SW 1271 (cell line): Measurements from ENCODE around the gene MYOCOS.
"Not testable (repeated sequence)": the region's sequence is repeated elsewhere in the genome, so short reads cannot be mapped to it uniquely, and the experiment has no call there.

Source experiments
- DNase-seq, 2 experiments: peaks; one replicate each; lab custom pipeline; 2025; lab: John Stamatoyannopoulos, UW

MYOCOS gene, protein sequence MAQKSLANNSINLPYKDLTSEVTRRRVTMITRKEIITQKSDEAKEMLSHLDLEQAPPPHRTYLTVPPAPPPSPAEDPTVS

DNA sequence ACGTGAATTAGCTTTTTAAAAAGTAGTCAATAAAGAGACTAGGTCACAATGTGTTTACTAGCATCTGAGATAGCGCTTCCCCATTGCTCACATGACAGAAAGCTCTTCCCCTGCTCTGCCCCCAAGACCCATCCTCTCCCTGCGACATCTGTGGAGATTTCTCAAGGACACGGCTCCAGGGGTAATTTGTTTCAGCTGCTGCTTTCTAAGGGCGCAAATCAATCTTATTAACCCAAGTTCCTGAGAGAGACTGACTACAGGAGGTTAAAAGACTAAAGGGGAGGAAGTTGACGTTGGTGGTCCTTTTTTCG is at the start of gene MYOCOS:
Gene MYOCOS (plus strand): TSS at position 92 of the 311 bp plus-strand sequence. CDS start 1,641 bp downstream, outside the sequence.
- DNase-seq, result no peak

DNA sequence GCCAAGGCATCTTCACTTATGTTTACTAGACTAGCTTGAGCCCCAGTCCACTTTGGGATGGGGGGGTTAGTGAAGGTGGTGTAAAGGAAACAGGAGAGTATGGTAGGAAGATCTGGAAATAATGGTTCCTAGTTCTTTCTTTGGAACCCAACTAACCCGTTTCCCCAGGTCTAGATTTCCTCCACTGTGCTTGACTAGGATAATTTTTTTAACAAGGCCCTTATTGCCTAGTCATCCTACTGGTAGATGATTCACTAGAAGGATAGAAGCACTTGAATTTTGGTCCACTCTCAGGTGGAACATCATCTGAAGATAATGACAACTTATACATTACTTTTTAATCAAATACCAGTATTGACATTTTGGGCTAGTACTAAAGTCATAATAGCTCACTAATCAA is 45.9 kb upstream of the MYOCOS start:
- no peak for DNase-seq

DNA sequence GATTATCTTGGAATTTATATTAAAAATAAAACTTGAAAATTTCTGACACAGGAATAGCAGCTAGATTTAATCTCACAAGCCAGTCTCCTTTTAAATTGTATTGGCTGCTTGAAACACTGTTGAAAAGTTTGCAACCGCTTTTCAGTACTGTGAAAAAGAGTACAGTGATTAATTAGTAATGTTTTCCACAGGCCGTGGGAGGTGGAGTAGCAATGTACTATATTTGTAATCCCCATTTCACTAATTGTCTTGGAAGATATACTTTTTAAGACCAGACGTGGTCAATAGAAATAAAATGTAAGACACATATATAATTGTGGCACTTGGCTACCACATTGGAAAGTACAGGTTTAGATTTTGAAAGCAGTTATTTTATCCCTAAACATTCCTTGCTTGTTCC is 40.8 kb upstream of the MYOCOS start:
- no peak for DNase-seq

DNA sequence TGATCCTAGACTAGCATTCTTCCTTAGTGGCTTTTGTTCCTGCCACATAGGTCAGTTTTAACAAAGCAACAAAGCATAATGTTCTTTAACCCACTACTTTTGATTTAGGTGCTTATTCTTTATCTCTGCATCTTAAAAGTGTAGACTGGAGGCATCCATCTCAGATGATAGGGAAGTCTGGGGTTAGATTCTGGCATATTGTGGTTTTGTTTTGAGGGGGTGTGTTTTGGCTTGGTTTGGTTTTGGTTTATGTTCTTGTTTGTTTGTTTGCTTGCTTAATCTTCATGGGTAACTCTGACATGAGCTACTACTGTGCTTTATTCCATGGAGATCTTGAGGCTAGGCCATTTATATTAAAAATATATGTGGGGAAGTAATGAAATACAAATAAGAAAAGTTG is 40.3 kb upstream of the MYOCOS start:
- DNase-seq, result no peak

DNA sequence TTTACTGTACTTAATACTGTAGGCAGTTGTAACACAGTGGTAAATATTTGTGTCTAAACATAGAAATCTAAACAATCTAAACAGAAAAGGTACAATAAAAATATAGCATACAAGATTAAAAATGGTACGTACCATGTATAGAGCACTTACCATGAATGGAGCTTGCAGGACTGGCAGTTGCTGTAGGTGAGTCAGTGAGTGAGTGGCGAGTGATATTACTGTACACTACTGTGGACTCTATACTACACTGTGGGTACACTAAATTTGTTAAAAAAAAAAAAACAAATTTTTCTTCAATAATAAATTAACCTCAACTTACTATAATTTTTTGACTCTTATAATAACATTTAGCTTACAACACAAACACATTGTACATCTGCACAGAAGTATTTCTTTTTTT is 39.5 kb upstream of the MYOCOS start:
- DNase-seq, result no peak

DNA sequence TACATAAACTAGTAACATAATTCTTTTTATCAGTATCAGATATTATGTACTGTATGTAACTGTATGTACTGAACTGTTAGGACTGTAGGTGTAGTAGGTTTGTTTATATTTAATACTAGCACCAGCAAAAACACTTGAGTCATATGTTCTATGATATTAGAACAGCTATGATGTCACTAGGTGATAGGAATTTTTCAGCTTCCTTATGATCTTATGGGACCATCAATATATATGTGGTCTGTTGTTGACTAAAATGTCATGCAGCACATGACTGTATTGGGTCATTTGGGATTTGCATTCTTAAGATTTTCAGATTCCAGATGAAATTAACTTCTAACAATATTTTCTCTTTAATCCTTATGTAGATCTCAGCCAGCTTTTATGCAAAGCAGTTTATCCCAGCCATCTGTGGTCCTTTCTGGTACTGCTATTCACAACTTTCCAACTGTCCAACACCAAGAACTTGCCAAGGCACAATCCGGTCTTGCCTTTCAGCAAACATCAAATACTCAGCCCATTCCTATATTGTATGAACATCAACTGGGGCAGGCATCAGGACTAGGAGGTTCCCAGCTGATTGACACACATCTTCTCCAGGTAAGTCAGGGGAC is 38.3 kb upstream of the MYOCOS start:
- no peak for DNase-seq

DNA sequence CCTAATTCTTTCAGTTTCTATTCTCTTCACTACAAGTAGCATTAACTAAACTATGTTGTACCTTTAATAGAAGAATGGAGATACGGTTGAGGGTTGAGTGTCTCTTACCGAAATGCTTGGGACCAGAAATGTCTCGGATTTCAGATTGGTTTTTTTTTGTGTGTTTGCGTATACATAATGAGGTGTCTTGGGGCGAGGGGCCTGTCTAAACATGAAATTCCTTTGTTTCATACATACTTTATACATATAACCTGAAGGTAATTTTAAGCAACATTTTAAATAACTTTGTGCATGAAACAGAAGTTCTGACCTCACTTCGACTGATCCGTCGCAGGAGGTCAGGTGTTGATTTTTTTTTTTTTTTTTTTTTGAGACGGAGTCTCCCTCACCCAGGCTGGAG is 36.3 kb upstream of the MYOCOS start:
- no peak for DNase-seq

DNA sequence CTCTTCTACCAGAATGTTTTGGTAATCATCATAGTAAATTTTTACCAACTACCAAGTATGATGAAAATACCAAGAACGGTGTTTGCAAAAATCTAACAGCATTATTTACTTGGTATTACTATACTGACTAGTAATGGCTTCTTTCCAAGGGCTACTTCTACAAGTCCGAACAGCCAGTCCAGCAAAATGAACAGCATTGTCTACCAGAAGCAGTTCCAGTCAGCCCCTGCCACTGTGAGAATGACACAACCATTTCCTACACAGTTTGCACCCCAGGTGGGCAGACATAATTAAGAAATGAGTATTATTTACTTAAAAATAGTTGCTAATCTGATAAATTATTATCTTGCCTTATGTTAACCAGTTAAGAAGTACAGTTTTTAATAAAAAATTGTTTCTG is 33.8 kb upstream of the MYOCOS start:
- no peak for DNase-seq

DNA sequence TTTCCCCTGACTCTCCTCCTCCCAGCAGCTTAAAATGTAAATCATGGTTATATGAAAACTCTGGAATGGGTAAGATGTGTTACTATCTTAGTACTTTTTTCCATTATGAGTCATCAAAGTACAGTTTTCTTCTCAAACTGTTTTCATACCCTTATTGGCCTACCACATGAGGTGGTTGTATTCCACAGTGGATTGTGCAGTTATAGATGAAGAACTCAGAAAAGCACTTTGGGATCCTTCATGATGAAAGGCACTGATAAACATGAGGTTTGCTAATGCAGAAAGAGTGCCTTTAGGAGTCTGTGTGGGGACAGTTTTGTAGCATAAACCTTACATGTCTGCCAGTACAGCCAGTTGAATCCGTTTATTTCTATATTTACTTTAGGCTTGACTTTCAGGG is 32.0 kb upstream of the MYOCOS start:
- DNase-seq, result no peak

DNA sequence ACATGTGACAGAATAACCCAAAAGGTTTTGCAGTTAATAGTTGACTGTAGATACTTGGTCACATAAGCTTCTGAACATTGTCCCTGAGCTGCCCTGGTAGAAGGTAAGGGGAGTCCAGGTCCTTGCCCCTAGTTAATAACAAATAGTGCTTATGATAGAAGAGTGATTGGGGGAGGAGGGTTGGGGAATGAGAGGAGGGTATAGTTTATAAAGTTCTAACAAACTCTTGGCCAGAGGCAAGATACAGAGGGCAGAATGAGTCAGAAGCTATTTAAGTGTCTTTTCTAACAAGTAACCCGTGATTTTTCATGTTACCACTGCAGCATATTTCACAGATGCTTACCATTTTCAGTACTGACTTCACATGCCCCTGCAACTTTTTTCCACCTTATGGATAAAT is 26.7 kb upstream of the MYOCOS start:
- DNase-seq, result no peak

DNA sequence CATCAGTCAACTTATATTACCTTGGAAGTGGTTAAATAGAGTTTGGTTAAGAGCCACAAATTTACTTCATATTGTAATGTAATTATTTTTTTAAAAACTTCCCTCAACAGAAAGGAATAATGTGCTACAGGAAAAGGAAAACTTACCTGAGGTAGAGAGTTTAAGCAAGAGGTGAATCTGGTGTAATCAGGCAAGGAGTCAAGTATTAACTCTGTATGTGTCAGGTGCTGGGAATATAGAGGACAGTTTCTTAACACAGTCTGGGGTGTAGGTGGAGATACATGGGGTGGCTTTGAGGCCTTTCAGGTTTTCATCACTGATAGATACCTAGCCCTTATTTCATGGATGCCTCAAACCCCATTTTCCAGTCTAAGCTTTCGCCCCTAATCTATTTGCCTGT is 25.9 kb upstream of the MYOCOS start:
- DNase-seq, result no peak

DNA sequence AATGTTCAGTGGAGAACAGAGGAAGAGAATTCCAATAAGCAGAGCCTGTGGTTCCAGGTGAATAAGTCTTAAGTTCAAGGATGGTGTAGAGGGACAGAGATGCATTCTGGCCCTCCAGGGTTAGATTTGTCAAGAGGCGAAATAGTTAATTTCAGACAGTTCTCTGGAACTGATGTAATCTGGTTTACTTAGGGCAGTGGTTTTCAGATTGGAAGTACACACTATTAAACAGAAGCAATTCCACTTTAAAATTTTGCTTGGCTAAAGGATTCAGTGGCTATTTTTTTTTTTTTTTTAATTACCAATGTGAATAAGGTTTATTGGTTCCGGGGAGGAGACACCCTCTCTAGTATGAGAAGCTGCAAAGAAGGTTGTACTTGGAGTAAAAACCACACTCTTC is 25.3 kb upstream of the MYOCOS start:
- DNase-seq, result no peak

DNA sequence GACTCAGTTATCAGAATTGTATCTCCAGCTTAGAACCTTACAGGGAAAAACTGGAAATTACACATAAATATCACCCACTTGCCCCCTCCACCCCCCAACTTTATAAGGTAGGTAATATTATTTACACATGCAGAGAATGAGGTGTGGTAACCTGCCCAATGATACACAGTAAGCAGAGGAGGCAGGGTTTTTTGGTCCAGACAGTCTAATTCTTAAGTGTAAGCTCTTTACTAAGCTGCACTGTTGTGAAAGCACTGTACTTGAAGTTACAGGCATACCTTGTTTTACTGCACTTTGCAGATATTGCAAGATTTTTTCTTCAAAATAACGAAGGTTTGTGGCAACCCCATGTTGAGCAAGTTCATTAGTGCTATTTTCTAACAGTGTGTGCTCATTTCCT is 24.8 kb upstream of the MYOCOS start:
- DNase-seq, result no peak

DNA sequence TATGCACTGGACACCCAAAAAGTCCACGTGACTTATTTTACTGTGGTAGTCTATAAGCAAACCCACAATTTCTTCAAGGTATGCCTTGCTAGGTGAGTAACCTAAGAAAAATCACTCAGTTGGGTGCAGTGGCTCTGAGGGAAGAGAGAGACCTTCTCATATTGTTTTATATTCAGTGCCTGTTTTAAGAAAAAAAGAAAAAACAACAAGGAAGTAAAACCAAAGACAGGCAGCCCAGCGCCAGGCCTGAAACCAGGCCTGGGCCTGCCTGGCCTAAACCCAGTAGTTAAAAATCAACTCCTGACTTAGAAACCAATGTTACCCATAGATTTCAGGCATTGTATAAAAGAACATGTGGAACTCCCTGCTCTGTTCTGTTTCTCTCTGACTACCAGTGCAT is 21.7 kb upstream of the MYOCOS start:
- not testable (repeated sequence) for DNase-seq

DNA sequence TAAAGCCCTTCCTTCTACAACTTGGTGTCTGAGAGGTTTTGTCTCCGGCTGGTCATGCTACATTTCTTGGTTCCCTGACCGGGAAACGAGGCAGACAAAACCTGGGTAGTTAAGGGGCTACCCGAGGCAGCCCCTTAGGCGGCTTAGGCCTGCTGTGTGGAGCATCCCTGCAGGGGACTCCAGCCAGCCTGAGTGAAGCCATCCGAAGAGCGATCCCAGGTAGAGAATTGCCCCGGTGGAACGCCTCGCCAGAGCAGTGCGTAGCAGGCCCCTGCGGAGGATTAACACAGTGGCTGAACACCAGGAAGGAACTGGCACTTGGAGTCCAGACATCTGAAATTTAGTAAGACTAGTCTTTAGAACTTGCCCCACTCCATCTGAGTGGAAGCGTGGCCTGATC is 21.2 kb upstream of the MYOCOS start:
- no peak for DNase-seq

DNA sequence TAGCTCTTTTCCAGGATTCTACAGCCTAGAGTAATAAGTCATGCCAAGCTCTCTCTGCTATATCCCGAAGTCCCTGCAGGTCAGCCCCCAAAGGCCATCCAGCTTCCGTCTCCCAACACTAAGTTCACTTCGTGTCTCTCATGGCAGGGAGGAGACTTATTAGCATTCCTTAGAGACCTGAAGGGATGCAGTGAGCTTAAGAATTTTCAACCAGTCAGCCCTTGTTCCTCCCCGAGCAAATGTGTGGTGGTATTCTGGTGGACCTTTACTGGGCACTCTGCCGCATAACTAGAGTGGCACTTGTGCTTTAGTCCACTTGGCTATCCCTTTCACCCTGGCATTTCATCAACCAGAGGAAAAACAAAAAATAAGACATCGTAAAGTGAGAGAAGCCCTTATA is 19.0 kb upstream of the MYOCOS start:
- DNase-seq, result not testable (repeated sequence)

DNA sequence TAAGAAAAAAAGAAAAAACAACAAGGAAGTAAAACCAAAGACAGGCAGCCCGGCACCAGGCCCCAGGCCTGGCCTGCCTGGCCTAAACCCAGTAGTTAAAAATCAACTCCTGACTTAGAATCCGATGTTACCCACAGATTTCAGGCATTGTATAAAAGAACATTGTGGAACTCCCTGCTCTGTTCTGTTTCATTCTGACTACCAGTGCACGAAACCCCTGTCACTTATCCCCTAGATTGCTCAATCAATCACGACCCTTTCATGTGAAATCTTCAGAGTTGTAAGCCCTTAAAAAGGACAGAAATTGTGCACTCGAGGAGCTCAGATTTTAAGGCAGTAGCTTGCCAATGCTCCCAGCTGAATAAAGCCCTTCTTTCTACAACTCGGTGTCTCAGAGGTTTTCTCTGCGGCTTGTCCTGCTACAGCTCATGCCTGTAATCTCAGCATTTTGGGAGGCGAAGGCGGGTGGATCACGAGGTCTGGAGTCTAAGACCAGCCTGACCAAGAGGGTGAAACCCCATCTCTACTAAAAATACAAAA is 15.6 kb upstream of the MYOCOS start:
- DNase-seq, result no peak

DNA sequence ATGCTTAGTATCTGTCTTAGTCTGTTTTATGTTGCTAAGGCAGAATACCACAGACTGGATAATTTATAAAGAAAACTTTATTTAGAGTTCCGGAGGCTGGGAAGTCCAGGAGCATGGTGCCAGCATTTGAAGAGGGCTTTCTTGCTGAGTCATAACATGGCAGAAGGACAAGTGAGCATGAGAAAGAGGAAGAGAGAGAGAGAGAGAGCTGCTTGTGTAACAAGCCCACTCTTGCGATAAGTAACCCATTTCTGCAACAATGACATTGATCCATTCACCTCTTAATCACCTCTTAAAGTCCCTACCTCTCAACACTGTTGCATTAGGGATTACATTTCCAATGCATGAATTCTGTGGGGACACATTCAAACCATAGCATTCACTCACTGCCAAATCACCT is 11.7 kb upstream of the MYOCOS start:
- no peak for DNase-seq

DNA sequence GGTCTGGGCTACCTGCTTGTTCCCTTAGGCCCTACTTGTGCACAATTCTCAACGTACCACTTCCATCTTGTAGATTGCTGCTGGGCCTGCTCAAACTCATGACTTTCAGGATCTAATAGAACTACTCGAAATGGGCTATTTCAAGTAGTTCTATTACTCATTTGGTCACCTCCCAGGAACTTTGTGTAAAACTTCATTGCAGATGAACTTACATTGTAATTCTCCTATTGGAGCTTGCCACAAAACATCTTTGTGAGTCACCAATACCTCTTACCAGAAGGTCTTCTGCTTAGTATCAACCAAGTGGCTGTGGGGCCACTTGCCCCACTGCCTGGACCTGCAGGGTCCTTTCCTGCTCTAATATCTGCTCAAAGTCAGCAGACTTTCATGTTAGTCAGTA is 10.7 kb upstream of the MYOCOS start:
- DNase-seq, result no peak

DNA sequence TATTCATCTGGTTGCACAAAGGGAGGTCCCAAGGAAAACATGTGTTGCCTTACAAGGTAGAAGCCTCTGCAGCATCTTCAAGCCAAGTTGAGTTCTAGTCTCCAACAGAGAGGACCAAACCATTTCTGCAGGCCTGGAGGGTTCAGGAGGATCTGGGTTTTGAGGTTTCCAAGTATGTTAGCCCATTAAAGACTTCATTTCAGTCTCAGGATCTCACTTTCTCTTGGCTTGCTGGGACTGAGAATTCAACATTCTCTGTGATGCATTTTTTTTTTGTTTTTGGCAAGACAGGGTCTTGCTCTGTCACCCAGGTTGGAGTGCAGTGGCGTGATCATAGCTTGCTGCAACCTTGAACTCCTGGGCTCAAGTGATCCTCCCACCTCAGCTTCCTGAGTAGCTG is 8.8 kb upstream of the MYOCOS start:
- no peak for DNase-seq

DNA sequence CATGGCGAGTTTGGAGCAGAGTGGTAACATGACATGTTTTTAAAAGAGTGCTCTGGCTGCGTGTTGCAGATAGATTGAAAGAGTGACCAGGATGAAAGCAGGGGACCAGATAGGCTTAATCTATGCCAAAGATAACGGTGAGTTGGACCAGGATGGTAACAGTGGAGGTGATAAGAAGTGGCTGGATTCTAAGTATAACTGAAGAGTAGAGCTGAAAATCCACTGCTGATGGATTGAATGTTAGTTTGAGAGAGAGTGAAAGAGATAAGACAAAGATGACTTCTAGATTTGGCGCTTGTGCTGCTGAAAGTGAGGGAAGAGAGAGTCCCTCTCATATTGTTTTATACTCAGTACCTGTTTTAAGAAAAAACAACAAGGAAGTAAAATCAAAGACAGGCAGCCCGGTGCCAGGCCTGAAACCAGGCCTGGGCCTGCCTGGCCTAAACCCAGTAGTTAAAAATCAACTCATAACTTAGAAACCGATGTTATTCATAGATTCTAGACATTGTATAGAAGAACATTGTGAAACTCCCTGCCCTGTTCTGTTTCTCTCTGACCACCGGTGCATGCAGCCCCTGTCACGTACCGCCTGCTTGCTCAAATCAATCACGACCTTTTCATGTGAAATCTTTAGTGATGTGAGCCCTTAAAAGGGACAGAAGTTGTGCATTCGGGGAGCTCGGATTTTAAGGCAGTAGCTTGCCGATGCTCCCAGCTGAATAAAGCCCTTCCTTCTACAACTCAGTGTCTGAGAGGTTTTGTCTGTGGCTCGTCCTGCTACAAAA is 6.7 kb upstream of the MYOCOS start:
- not testable (repeated sequence) for DNase-seq

DNA sequence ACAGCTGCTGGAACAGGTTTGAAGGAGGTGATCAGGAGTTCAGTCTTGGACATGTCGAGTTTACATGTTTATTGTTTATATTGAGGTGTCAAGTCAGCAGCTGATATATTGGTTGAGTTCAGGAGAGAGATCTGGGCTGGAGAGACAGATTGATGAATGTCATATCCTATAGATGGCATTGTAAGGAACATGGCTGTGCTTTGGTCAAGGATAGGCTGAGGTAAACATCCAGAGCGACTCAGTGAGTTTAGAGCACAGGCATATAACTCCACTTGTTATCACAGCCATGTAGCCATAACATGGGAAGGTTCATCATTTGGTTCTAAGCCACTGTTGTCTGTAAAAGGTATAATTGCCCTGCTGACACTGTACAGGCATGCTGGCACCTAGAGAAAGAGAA is 5.5 kb upstream of the MYOCOS start:
- DNase-seq, result no peak

DNA sequence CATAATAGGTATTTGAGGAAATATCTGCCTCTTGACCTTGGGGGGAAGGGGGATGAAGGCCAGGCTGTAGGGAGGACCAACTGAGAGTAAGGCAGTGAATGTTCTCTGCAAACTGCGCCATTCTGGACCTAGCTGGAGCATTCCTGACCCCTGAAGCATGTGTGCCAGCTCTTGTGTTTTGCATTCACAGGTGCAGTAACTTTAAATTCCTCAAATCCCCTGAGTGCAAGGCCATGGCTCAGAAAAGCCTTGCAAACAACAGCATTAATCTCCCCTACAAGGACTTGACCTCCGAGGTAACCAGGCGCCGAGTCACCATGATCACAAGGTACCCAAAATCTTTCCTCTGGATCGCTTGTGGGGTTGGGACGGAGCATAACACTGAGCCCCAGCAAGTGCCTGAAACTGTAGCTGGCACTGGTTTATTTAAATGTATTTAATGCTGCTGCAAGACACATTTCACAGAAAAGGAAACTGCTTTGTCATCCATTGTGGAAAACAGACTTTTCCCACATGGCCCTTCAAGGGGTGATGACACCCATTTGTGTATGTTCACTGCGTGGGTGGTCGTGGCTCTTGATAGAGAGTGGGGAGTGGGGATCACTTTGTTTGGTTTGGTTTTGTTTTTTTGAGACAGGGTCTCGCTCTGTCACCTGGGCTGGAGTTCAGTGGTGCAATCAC is 1.7 kb downstream of the MYOCOS start:
- no peak for DNase-seq
